SKM-1 (cell line): ENCODE measurements around the gene ZDHHC14.
"Not testable (repeated sequence)": the region's sequence is repeated elsewhere in the genome, so short reads cannot be mapped to it uniquely, and the experiment has no call there.

Source experiments
- DNase-seq: peaks from one replicate; lab custom pipeline; 2025; ENCODE audit not compliant: unreplicated experiment; lab: John Stamatoyannopoulos, UW

The ZDHHC14 gene

GRCh38 chr6:157679605-157680580 is 298.9 kb downstream of the ZDHHC14 start:
- DNase-seq, result no peak

- no peak for DNase-seq
Observed at GRCh38 chr6:157681041-157681650, 300.2 kb downstream of the ZDHHC14 start.

- no peak for DNase-seq
Observed at GRCh38 chr6:157682856-157683481, 302.0 kb downstream of the ZDHHC14 start.

- DNase-seq, result no peak
Observed at GRCh38 chr6:157683707-157684106, 302.7 kb downstream of the ZDHHC14 start.

- no peak for DNase-seq
Observed at GRCh38 chr6:157684620-157685299, 303.8 kb downstream of the ZDHHC14 start.

- no peak for DNase-seq
Observed at GRCh38 chr6:157685596-157686280, 304.7 kb downstream of the ZDHHC14 start.

GRCh38 chr6:157688275-157688959 is 307.4 kb downstream of the ZDHHC14 start:
- no peak for DNase-seq

GRCh38 chr6:157688960-157689599 is 308.1 kb downstream of the ZDHHC14 start:
- DNase-seq, result no peak

- DNase-seq, result no peak
Observed at GRCh38 chr6:157689875-157690274, 308.9 kb downstream of the ZDHHC14 start.

GRCh38 chr6:157690441-157691210 is 309.6 kb downstream of the ZDHHC14 start:
- no peak for DNase-seq

GRCh38 chr6:157691621-157692020 is 310.6 kb downstream of the ZDHHC14 start:
- not testable (repeated sequence) for DNase-seq

GRCh38 chr6:157693867-157694266 is 312.9 kb downstream of the ZDHHC14 start:
- DNase-seq, result no peak

- no peak for DNase-seq
Observed at GRCh38 chr6:157695301-157696040, 314.5 kb downstream of the ZDHHC14 start.

- no peak for DNase-seq
Observed at GRCh38 chr6:157699777-157700636, 319.0 kb downstream of the ZDHHC14 start.

- DNase-seq, result not testable (repeated sequence)
Observed at GRCh38 chr6:157706351-157706750, 325.4 kb downstream of the ZDHHC14 start.

GRCh38 chr6:157706883-157707282 is 325.9 kb downstream of the ZDHHC14 start:
- DNase-seq, result no peak

- no peak for DNase-seq
Observed at GRCh38 chr6:157707576-157707975, 326.6 kb downstream of the ZDHHC14 start.
